Ishikawa (cell line): ENCODE data around the gene KATNB1.

Experiments
- CEBPB ChIP-seq: IDR thresholded peaks from 2 replicates; pipeline ENCODE4 v1.6.1; 2012
- TF ChIP-seq, protein P1 (sequence below): IDR thresholded peaks from 2 replicates; pipeline ENCODE4 v1.6.1; 2012

GRCh38 chr16:57759541-57760356, 24.2 kb downstream of the KATNB1 start:
- TF ChIP-seq, protein P1, sequence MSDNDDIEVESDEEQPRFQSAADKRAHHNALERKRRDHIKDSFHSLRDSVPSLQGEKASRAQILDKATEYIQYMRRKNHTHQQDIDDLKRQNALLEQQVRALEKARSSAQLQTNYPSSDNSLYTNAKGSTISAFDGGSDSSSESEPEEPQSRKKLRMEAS = no peak
- TF ChIP-seq CEBPB = no peak
